ENCODE data around the gene FOXL1.

FOXL1 gene

GRCh38 chr16:86595983-86596605 is 17.7 kb downstream of the FOXL1 start:
- no peak overlapping the region for H3K27ac ChIP-seq

GRCh38 chr16:86597126-86597879 is 19.0 kb downstream of the FOXL1 start:
- TF ChIP-seq ZFX (IDR thresholded peaks at IDR 0.05; ENCODE audit: borderline replicate concordance), result no peak
- TF ChIP-seq, protein P1, sequence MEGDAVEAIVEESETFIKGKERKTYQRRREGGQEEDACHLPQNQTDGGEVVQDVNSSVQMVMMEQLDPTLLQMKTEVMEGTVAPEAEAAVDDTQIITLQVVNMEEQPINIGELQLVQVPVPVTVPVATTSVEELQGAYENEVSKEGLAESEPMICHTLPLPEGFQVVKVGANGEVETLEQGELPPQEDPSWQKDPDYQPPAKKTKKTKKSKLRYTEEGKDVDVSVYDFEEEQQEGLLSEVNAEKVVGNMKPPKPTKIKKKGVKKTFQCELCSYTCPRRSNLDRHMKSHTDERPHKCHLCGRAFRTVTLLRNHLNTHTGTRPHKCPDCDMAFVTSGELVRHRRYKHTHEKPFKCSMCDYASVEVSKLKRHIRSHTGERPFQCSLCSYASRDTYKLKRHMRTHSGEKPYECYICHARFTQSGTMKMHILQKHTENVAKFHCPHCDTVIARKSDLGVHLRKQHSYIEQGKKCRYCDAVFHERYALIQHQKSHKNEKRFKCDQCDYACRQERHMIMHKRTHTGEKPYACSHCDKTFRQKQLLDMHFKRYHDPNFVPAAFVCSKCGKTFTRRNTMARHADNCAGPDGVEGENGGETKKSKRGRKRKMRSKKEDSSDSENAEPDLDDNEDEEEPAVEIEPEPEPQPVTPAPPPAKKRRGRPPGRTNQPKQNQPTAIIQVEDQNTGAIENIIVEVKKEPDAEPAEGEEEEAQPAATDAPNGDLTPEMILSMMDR (IDR thresholded peaks at IDR 0.05), result no peak
- H3K27ac ChIP-seq, result no peak overlapping the region

More at GRCh38 chr16:86595983-86596605, 17.7 kb downstream of the FOXL1 start:
- no peak for TF ChIP-seq ZFX (IDR thresholded peaks at IDR 0.05; ENCODE audit: borderline replicate concordance)
- TF ChIP-seq, protein P1 (IDR thresholded peaks at IDR 0.05), result no peak

- TF ChIP-seq ZFX (IDR thresholded peaks at IDR 0.05; ENCODE audit: borderline replicate concordance), result no peak
- TF ChIP-seq, protein P1 (IDR thresholded peaks at IDR 0.05), result no peak
- no peak overlapping the region for H3K27ac ChIP-seq
Observed at GRCh38 chr16:86597880-86598606, 19.7 kb downstream of the FOXL1 start.

DNA sequence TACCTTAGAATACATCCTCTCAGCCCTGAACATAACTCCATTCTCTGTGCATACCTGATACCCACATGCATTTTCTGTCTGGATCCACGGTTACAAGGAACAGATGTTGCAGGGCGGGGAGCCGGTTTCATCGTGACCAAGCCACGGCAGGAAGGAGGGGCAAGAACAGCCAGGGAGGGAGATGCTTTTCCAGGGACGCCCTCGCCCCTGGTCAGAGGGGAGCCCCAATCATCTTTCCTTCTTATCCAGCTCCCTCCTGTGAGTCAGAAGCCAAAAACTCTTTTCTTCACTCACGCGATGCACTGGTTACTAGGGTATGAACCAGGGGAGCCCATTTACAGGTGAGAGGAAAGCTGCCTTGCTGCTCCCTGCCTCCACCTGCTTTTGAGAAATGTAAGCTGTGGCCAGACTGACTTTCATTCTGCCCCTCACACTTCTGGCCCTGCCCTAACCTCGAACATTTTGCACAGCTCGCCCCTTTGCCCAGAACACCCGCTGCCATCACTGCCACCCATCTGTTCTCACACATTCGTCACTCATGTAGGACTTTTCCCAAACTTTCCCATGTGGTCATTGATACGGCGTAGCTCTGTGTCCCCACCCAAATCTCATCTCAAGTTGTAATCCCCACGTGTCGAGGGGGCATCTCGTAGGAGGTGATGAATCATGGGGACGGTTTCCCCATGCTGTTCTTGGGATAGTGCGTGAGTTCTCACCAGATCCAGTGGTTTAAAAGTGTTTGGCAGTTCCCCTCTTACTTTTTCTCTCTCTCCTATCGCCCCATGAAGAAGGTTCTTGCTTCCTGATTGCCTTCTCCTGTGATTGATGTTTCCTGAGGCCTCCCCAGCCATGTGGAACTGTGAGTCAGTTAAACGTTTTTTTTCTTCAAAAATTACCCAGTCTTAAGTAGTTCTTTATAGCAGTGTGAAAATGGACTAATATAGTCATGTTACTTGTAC is 20.5 kb downstream of the FOXL1 start:
- H3K27ac ChIP-seq, result no peak overlapping the region
- TF ChIP-seq, protein P1 (IDR thresholded peaks at IDR 0.05), result no peak
- no peak for TF ChIP-seq ZFX (IDR thresholded peaks at IDR 0.05; ENCODE audit: borderline replicate concordance)

DNA sequence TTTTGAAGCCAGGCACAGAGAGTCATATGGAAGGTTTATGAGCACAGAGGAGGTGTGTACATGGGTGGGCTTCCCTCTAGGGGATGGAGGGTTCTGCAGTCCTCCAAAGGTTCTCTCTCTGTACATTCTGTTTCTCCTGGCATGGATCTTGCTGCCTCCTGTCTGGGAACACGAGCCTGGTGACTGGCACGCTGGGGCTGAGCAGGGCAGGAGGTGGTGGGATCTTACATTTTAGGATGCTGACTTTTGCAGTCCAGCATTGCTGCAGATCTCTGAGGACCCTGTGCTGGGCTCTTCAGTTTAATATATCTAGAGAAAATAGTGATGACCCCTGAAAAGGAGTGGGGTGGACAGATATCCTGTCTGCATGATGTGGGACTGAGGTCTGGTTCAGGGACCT is 23.0 kb downstream of the FOXL1 start:
- TF ChIP-seq, protein P1 (IDR thresholded peaks at IDR 0.05), result no peak
- no peak for TF ChIP-seq ZFX (IDR thresholded peaks at IDR 0.05; ENCODE audit: borderline replicate concordance)

GRCh38 chr16:86602521-86602920 is 24.2 kb downstream of the FOXL1 start:
- TF ChIP-seq, protein P1 (IDR thresholded peaks at IDR 0.05), result no peak
- TF ChIP-seq ZFX (IDR thresholded peaks at IDR 0.05; ENCODE audit: borderline replicate concordance), result no peak
- H3K27ac ChIP-seq, result no peak overlapping the region

More for the DNA sequence above, 23.0 kb downstream of the FOXL1 start:
- H3K27ac ChIP-seq, result no peak overlapping the region
